ENCODE measurements around the gene C8A. TPM values are rescaled to one million over a fixed set of nuclear protein-coding genes. Genes with fewer than 3 reads are reported as not detected.

The C8A gene
- total RNA-seq (2022; extraction: Qiagen RNA extraction): not detected in 5 replicates

GRCh38 chr1:56854521-56855099 is at the start of gene C8A:
C8A (plus strand) TSS chr1:56854797; CDS start chr1:56854902, 105 bp downstream.

GRCh38 chr1:56819387-56819899 is 35.2 kb upstream of the C8A start, which contains the start of gene FYB2:
FYB2 (minus strand) TSS chr1:56819404; CDS start chr1:56819290, 114 bp downstream.

GRCh38 chr1:56965916-56966697 is 111.5 kb downstream of the C8A start, which contains the start of gene C8B:
C8B (minus strand) TSS chr1:56966015; CDS start chr1:56965948, 67 bp downstream.

Other genes starting within 250 kb of the C8A start
- gene PRKAA2, start 209.5 kb upstream of the C8A start, total RNA-seq (2022; extraction: Qiagen RNA extraction): 2.2 to 2.8 TPM (median 2.7 TPM) in 5 replicates
- gene FYB2, start 35.4 kb upstream of the C8A start, total RNA-seq (2022; extraction: Qiagen RNA extraction): not detected in 5 replicates
- gene C8B, start 111.2 kb downstream of the C8A start, total RNA-seq (2022; extraction: Qiagen RNA extraction): not detected in 5 replicates

All from A549 treated with CORT108297 at 1 μM for 4 hours (cell line).